Activated naive CD4-positive, alpha-beta T cell (primary cell): ENCODE results near the gene GADD45G.

Experiments
- DNase-seq, 4 experiments: peaks; one replicate each; lab custom pipeline; 2025; lab: John Stamatoyannopoulos, UW

Gene GADD45G

GRCh38 chr9:89604729-89605464 lies at the start of gene GADD45G:
TSS of gene GADD45G (plus strand) at chr9:89605012. CDS start at chr9:89605122, 110 bp downstream.
- DNase-seq: peak; percentile 29 to 80 (median 56)

GRCh38 chr9:89555036-89555415 lies 49.8 kb upstream of the GADD45G start:
- DNase-seq: no peak

DNA sequence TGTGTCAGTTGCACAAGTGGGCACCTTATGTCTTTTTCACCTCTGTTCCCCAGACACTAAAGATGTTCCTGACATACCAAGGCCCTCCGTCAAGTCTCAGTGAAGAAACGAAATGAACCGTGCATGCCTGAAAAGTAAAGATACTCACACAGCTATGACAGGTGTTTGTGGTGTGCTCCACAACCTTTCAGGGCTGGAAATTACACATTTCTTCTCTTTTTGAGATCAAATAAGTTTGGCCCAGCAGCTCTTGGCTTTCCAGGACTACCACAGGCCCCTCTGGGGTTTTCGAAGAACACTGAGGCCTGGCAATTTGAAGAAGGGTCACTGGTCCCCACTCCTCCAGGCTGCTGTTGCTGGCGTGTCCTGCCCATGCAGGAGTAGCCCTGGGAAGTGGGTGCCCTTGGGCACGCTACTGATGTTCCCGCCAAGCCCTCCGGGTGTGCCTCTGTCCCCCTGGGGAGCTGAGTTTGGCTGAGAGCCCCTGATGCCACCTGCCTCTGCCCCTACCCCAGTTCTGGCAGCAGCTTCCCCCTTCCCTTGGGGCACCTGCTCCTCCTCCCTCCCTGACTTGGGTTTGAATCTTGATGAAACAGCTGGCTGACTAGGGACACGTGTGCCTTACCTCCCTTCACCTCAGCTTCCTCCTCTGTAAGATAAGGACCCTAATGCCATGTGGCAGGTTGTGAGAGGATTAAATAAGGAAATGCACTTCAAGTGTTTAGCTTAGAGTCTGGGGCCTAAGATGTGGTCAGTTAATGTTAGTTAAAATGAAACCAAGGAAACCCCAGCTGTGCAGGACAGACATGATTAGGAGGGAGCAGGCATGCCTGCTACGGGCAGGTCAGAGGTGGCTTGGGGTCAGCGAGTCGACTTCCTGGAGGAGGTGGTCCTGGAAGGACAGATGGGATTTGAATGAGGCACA lies 49.1 kb upstream of the GADD45G start:
- DNase-seq: no peak

DNA sequence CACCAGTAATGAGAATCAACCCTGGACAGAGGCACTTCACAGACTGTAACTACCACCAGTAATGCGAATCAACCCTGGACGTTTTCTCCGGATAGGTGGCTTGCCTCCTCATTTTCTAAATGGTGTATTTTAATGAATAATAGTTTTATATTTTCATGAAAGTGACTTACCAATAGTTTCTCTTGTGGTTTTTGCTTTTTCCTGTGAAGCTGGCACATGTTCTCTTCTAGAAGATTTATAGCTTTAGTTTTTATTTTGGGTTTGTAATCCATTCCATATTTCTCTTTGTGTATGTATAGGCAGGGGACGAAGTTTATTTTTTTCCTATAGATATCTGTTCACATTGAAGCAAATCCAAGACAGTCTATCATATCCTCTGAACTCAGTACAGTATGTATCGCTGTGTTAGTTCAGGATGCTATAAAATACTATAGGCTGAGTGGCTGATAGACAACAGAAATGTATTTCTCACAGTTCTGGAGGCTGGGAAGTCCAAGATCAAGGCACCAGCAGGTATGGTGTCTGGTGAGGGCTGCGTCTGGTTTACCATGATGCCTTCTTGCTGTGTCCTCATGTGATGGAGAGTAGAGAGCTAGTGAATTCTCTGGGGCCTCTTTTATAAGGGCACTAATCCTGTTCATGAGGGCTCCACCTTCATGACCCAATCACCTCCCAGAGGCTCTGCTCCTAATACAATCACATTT lies 46.5 kb upstream of the GADD45G start:
- no peak for DNase-seq

GRCh38 chr9:89558948-89559347 lies 45.9 kb upstream of the GADD45G start:
- DNase-seq: no peak

- no peak for DNase-seq
These were observed 42.5 kb upstream of the GADD45G start for GRCh38 chr9:89562186-89562814.

- no peak for DNase-seq
These were observed 41.1 kb upstream of the GADD45G start for GRCh38 chr9:89563571-89564345.

GRCh38 chr9:89564346-89564878 lies 40.4 kb upstream of the GADD45G start:
- DNase-seq: no peak

DNA sequence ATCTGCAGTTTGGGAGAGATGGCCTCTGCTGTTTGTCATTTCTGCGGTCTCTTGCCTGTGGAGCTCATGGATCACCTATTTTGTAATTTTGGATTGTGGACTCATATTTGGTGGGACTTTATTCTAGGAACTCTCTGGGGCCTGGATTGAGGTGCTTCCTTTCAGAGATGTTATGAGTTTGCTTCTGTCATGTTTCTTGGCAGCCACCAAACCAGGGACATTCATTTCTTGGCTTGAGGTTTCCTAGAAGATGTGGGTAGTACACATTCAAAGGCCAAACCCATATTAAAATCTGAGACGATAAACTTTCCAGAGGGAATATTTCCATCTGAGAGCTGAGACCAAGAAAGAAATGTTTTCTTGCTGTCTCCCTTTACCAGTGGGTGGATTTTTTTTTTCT lies 37.2 kb upstream of the GADD45G start:
- DNase-seq: no peak

GRCh38 chr9:89574309-89574708 lies 30.5 kb upstream of the GADD45G start:
- DNase-seq: no peak

- no peak for DNase-seq
These were observed 28.4 kb upstream of the GADD45G start for GRCh38 chr9:89576404-89576839.

GRCh38 chr9:89577363-89577762 lies 27.4 kb upstream of the GADD45G start:
- no peak for DNase-seq

GRCh38 chr9:89579741-89580385 lies 24.9 kb upstream of the GADD45G start:
- DNase-seq: no peak

- no peak for DNase-seq
These were observed 18.5 kb upstream of the GADD45G start for GRCh38 chr9:89586311-89586710.

GRCh38 chr9:89588271-89588879 lies 16.4 kb upstream of the GADD45G start:
- no peak for DNase-seq

- DNase-seq: no peak
These were observed 14.4 kb upstream of the GADD45G start for GRCh38 chr9:89590415-89590814.

DNA sequence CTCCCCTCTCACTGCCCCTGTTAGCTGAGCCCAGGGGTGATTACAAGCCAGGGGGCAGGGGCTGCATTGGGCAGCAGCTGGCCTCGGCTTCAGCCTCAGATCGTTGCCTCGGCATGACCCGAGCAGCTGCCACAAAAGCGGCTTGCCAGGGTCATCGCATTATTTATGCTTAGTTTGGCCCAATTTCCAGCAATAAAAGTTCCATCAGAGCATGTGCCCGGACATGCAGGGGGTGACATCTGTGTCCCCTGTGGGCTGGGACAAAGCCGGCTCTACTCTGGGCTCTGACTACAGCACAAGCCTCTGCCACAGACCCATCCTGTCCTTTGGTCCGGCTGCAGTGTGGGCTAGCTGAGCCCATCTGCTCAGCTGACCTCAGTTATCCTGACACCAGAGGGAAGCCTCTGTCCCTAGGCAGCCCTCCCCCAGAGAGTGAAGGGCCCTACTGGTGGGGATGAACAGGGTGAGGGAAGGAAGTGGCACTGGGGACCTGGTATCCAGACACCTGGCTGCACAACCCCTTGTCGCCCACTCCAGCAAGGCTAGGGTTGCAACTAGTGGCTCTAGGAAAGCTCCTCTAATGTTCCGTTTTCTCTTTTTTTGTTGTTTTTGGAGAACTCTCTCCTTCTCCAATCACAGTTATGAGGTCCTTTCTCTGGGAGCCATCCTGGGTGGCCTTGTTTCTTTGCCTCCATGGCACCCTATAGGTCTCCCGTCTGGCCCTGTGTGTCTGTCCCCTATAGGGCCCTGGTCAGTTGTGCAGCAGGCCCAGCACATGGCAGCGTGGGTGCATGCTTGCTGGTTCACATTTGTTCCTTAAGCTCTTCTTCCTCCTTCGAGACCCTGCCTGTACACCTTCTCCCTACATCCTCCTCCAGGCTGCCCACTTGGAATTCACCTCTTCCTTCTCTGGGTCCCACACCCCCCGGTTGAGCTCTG lies 13.3 kb upstream of the GADD45G start:
- no peak for DNase-seq

GRCh38 chr9:89592213-89592815 lies 12.5 kb upstream of the GADD45G start:
- DNase-seq: no peak
